GM21619 (cell line): ENCODE data around the gene RPL29.

Experiments
- ATAC-seq: cut with Tn5 transposase; IDR thresholded peaks from one replicate; pipeline ENCODE4 v1.9.1; 2021; ENCODE audit not compliant: unreplicated experiment

Gene RPL29

DNA sequence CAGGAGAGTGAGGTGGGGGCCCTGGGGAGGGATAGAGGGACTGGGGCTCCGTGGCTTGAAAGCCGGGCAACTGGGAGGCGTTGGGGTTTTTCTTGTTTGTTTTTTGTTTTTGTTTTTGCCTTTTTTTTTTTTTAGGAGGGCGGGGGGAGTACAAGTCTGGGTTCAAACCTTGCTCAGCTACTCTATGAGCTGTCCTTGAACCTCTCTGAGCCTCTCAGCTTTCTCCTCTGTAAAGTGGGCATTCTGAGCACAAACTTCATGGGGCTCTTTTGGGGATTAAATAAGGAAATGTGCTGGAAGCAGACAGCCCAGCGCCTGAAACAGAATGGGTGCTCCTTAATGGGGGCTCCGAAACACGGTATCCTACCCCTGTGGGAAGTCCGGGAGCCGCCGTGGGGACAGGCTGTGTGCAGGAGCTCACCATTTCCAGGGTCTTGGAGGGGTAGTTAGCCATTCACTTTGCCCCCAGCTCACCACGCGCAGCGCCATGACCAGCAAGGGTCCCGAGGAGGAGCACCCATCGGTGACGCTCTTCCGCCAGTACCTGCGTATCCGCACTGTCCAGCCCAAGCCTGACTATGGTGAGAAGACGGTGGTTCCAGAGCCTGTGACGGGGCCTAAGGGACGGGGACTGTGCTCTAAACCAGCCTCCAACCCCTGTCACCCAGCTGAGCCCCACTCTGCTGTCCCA, 12.0 kb downstream of the RPL29 start:
- no peak for ATAC-seq

DNA sequence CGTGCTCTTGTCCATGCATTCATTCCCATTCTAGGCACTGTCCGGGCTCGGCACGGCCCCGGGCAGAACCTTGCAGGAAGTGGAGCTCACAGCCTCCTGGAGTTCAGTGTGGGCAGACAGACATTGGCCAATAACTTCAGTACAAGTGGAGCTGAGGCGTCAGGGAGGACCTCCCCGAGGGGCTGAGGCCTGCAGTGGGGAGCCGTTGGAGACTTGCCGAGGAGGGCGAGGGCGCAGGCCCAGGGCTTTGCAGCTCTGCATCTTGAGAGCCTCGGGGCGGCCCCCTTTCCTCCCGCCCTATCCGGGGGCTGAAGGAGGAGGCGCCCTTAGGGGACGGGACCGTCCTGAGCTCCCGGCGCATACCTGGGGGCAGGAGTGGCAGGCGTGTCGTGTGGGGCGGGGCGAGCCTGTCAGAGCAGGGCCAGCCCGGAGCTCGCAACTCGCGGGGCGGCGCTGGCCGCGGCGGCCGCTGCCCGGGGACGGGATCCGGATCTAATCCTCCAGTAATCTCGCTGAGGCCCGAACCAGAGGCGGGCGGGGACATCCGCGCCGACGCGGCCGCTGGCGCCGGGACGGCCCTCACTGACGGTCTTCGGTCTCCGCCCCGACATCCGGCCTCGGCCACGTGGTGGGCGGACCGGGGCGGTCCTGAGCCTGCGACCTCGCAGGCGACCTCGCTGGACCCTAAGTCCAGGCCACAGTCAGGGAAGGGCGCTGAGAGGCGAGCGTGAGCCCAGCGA, 12.7 kb downstream of the RPL29 start, which contains the start of gene ACY1:
Gene ACY1 (plus strand): TSS at position 698 of the 740 bp plus-strand sequence. CDS start 530 bp downstream, outside the sequence.
- ATAC-seq, result peak; percentile 76

GRCh38 chr3:51982352-51982837, 13.3 kb downstream of the RPL29 start:
- ATAC-seq, result peak; percentile 49

GRCh38 chr3:51980253-51980652, 15.4 kb downstream of the RPL29 start:
- no peak for ATAC-seq

- no peak for ATAC-seq
Measured at GRCh38 chr3:51978143-51978502, 17.6 kb downstream of the RPL29 start.

GRCh38 chr3:51977446-51978142, 18.1 kb downstream of the RPL29 start:
- no peak for ATAC-seq

DNA sequence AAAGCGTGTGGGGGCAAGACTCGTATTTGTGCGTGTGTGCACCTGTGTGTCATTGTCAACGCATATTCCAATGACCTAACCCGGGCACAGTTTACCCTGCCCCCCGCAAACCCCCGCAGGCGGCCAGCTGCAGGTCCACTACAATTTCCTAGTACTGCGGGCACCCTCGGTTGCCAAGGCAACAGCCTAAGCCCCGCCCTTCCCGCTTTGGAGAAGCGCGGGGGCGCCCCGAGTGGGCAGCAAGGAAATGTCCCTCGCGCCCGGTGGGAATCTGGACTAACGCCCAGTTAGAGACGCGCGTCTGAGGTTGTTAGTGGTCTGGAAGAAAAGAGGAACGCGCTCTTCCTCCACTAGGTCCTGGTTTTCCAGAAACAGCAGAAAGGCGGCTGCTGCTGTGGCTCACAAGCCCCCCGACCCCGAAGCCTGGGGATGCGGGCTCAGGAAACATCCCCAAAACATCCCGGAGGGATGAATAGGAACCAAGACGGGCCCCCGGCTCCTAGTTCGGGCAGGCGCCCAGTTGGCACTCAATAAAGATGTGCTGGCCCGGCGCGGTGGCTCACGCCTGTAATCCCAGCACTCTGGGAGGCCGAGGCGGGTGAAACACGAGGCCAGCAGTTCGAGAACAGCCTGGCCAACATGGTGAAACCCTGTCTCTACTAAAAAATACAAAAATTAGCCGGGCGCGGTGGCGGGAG, 19.7 kb downstream of the RPL29 start:
- ATAC-seq, result no peak

DNA sequence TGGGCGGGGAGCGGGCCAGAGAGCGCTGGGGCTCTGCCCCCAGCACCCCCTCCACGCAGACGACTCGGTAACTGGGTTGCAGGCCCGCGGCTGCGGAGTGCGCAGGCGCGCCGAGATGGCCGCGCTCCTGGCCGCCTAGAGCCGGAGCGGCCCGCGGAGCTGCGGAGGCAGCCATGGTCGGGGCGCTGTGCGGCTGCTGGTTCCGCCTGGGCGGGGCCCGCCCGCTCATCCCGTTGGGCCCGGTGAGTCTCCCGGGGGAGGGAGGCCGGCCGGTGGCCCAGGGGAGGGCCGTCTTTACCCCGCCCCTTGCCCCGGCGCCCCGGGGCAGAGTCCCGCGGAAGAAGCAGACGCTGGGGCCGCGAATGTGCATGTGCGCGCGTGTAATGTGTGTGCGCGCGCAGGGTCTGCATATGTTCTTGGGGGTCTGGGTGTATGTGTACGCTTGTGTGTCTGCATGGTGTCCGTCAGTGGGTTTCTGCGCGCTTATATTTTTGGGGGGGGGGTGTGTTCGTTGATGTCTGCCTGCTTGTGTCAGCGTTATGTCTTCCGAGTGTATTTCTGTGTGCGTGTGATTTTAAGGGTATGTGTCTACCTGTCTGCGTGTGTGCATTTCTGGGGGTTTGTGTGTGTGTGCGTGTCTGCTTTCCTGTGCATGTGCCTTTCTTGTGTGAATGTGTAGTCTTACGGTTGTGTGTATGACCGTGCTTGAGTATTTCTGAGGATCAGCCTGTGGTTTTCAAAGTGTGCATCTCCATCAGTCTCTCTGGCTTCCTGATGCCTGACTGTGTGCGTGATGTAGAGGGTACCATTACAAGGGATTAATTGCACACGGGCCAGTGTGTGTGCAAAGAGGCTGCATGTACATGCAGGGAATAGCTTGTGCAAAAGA, 20.5 kb downstream of the RPL29 start, which contains the start of gene ABHD14A:
Gene ABHD14A (plus strand): TSS at position 102 of the 889 bp plus-strand sequence. CDS start 72 bp downstream, at position 174.
- ATAC-seq, result peak; percentile 47

DNA sequence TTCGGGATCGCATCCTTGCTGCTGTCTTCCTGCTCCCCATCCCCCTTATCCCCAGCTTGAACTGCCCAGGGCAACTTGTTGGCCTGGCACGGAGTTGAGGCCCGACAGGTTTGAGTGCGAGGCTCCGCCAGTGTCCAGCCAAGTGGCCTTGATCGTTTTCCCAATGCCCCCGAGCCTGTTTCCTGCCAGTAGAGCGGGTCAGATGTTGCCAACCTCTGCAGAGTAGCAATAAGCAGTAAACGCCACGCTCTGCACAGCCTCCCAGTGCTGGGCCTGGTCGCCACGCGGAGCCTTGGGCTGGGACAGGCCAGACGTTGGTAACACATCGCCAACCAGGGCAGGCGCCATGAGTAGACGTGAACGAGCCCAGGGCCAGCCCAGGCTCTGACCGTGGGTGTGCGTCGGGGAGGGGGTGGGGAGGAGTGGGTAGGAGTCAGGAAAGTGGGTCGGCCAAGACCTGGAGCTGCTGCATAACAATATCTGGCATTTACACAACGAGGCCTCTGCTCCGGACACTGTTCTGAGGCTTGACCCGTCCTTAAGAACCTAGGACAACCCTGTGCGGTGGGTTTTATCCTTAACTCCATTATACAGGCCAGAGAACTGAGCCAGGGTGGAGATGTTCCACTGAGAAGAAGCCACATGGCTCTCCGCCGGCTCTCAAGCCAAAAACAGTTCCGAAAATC, 21.3 kb downstream of the RPL29 start:
- ATAC-seq, result no peak

DNA sequence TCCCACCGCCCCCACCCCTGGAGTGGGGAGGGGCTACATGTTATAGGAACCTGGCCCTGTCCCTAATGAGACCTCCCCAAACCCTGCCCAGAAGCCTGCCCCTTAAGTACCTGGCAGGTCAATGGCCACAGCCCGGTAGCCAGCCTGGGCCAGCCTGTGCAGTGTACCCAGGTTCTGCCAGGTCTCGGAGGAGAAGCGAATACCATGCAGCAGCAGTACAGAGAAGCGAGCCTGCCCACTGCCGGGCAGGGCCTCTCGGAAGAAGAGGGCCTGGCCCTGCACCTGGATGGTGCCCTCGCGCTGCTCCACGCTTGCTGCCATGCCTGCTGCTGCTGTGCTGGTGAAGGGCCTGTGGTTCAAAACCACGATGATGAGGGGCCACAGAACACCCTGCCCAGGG, 24.3 kb downstream of the RPL29 start:
- no peak for ATAC-seq

GRCh38 chr3:51970606-51971300, 24.9 kb downstream of the RPL29 start:
- ATAC-seq, result no peak

- ATAC-seq, result no peak
Measured at GRCh38 chr3:51969841-51970240, 25.9 kb downstream of the RPL29 start.

GRCh38 chr3:51968883-51969678, 26.6 kb downstream of the RPL29 start:
- ATAC-seq, result no peak

DNA sequence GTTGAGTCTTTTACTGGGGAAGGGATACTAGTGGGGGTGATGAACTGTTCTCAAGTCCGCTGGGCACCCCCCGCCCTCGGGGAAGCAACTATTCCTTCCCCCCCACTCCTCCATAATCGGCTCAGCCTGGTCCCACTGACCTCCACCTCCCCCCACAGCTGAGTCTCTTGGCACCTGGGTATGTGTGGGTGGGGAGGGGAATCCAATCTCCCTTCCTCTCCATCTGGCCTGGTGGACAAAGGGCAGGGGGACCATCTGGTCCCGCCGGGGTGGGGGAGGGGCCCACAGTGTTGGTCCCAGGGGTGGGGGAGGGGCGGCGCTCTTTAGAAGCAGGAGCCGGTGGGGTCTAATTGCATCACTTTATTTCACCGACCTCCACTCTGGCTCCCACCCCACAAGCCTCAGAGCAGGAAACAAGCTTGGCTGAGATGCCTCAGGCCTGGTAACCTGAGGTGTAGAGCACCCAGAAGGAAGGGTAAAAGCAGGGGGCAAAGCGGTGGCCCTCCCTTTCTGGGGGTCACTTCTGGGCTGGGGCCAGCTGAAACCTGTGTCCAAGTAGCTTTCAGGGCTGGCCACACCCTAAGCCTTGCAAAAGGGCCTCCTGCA, 27.4 kb downstream of the RPL29 start:
- ATAC-seq, result no peak

- ATAC-seq, result peak; percentile 41
Measured at GRCh38 chr3:51967384-51968169, 28.1 kb downstream of the RPL29 start, which contains the start of gene PCBP4. PCBP4 (minus strand) TSS chr3:51967454; CDS start chr3:51961240, 6,214 bp downstream.

GRCh38 chr3:51966922-51967383, 28.7 kb downstream of the RPL29 start:
- ATAC-seq, result no peak

DNA sequence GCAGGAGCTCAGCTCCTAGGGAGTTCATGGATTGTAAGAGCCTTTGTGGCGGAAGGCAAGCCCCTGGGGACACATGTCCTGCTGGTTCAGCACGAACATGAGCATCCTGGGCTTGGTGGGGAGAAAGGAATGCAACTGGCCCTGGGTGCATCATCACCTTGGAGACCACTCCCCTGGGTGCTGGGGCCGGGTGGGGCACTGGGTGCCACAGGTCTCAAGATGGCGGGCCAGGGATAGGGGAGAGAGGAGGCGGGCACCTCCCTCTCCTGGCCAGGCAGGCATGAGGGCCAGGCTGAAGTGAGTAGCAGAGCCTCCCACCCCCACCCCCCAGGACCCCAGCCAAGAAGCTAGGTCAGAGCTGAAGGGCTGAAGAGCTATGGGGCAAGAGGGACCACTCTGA, 29.2 kb downstream of the RPL29 start:
- ATAC-seq, result no peak
